GM18951 (cell line): ENCODE results near the gene PICK1.
"Not testable (repeated sequence)": the region's sequence is repeated elsewhere in the genome, so short reads cannot be mapped to it uniquely, and the experiment has no call there.

Source experiments
- POLR2A ChIP-seq: IDR thresholded peaks from 4 replicates; pipeline ENCODE4 v1.6.1; 2011; ENCODE audit warnings: mild to moderate bottlenecking; ENCODE audit not compliant: insufficient read length, insufficient read depth; ENCODE audit errors: extremely low read depth
- in situ Hi-C: fragments of 300-500 bp; cut with MboI; formaldehyde crosslinking; loops from one replicate; pipeline ENCODE4 v1.12.0; 2022; ENCODE audit warnings: low sequenced_read_pairs, mixed read lengths, inconsistent platforms; ENCODE audit not compliant: unreplicated experiment

Gene PICK1

DNA sequence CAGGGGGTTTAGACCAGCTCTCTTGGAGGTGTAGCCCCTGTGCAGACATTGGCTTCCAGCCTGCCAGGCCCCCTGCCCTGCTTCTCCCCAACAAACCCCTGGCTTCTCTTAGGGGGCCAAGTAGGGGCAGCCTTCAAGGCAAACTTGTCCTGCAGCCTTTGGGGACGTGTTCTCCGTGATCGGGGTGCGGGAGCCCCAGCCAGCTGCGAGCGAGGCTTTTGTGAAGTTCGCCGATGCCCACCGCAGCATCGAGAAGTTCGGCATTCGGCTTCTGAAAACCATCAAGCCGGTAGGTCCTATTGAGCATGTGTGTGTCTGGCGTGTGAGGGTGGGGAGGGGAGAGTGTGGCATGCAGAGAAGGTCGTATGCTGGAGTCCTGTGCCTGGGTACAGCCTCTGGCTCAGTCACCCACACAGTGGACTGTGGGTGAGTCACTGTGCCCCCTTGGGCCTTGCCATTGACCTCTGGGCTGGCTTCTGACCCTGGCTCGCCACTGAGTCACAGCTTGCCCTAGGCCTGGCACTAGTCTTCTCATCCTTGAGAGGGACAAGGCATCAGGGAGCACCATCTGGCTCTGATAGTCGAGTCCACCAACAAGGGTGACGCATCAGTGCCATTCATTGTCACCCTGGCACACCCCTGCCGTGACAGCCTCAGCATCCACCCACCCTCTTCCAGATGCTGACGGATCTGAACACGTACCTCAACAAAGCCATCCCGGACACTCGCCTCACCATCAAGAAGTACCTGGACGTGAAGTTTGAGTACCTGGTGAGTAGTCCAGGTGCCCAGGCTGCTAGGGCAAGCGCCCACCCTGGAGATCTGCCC, 15.3 kb downstream of the PICK1 start:
- in situ Hi-C loops = no loop called here
- TF ChIP-seq POLR2A = no peak

DNA sequence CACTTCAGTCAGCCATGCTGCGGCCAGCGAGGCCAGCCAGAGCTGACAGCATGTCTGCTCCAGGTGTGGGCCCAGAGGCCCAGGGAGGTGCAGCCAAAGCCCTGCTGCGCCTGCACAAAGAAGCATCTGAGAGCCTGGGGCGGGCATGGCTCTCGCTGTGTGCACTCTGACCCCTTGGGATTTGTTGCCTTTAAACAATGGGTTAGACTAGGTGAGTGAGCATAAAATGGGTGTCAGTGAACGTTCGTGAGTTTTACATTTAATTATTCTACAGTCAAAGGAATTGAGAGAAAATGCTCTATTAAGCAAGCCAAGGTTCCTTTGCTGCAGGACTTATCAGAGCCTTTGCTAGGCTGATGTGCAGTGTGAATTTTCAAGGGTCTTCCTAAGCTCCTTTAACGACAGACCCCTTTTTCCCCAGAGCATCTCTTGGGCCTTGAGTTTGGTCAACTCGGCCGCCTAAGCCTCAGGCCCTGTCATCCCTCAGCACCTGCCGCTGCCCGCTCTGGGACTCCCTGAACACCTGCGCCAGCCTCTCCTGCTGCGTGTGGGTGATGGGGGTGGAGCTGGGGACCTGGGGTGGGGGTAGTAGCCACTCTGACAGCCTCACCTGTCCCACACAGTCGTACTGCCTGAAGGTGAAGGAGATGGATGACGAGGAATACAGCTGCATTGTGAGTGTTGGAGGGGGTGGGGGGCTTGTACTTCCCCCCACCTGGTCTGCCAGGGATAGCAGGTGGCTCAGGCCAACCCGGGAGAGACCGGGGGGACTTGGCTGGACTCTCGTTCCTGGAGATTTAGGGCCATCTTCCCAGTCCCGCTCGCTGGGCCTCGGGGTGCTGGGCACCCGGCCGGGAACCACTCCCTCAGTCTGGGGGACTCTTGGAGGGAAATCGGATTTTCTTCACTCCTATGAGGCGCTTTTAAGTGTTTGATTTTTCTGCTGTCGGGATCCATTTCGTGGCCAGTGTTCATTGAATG, 16.2 kb downstream of the PICK1 start:
- no peak for TF ChIP-seq POLR2A

DNA sequence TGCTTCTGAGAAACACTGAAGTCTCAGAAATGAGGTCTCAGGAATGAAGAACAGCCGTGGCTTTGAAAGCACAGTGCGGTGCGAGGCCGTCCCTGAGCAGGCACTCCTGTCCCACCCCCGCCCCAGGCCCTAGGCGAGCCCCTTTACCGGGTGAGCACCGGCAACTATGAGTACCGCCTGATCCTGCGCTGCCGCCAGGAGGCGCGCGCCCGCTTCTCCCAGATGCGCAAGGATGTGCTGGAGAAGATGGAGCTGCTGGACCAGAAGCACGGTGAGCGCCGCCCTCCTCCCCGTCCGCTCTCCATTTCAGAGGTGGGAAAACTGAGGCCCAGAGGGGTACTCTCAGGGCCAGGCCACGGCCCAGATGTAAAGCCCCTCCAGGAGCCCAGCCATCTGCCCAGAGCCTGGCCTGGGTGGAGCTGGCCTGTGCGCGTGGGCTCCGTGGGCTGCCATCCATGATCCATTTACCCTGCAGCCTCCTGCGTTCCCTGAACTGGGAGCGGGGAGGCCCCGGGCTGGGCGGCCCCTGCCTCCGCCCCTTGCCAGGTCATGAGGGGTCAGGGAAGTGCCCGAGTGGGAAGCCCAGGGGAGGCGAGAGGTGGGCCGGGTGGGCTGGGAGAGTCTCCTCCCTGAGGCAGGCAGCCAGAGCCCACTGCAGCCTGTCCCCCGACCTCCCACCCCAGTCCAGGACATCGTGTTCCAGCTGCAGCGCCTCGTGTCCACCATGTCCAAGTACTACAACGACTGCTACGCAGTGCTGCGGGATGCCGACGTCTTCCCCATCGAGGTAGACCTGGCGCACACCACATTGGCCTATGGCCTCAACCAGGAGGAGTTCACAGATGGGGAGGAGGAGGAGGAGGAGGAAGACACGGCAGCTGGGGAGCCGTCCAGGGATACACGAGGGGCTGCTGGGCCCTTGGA, 17.2 kb downstream of the PICK1 start:
- in situ Hi-C loops = no loop called here
- TF ChIP-seq POLR2A = no peak

More for the DNA sequence above, 16.2 kb downstream of the PICK1 start:
- in situ Hi-C loops = no loop called here

DNA sequence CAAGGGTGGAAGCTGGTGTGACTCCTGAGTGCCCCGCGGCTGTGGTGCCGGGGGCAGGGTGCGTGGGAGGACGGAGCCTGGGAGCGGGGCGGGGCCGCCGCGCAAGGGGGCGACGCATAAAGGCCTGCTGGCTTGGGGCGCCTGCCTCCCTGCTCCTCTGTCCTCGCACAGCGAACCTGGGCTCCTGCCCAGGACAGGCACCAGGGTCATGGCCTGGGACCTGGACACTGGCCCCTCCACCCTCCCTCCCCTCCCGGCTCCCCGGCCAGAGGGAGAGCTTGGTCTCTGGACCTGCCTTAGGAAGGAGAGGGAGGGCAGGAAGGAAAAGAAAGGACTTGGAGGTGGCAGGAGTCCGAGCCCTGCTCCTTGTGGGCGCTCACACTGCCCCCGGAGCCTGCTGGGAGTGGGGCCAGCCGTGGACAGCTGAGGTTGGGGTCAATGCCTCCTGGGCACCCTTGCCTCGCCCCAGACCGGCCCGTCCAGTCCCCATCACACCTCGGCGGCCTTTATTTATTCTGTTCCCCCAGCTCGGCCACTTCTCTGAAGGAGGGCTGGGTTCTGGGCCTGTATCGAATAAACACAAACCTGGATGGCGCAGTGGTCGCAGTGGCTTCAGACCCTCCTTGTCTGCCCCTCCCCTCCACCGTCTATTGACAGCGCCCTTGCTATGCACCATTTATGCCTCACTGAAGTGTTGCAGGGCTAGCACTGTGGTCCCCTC, 18.1 kb downstream of the PICK1 start:
- in situ Hi-C loops = no loop called here
- no peak for TF ChIP-seq POLR2A

GRCh38 chr22:38075961-38076360, 18.8 kb downstream of the PICK1 start:
- TF ChIP-seq POLR2A = no peak
- in situ Hi-C loops = no loop called here

DNA sequence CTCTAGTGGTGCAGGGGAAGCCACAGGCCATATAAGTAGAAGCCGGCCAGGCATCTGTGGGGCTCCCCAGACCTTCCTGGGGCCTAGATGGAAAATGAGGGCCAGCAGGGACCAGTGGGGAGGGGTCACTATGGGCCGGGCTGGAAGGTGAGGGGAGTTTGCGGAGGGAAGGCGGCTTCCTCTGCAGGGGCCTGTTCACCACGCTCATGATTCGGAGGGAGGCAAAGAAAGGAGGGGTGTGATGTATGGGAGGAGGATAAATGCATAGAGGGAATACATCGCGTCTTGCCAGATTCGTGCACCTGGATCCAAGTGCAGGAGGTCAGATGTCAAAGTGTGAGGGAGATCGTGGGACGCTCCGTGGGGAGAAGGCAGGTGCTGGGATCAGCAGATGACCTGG, 19.9 kb downstream of the PICK1 start:
- in situ Hi-C loops = no loop called here
- no peak for TF ChIP-seq POLR2A

GRCh38 chr22:38077595-38077994, 20.4 kb downstream of the PICK1 start:
- TF ChIP-seq POLR2A = no peak
- in situ Hi-C loops = no loop called here

DNA sequence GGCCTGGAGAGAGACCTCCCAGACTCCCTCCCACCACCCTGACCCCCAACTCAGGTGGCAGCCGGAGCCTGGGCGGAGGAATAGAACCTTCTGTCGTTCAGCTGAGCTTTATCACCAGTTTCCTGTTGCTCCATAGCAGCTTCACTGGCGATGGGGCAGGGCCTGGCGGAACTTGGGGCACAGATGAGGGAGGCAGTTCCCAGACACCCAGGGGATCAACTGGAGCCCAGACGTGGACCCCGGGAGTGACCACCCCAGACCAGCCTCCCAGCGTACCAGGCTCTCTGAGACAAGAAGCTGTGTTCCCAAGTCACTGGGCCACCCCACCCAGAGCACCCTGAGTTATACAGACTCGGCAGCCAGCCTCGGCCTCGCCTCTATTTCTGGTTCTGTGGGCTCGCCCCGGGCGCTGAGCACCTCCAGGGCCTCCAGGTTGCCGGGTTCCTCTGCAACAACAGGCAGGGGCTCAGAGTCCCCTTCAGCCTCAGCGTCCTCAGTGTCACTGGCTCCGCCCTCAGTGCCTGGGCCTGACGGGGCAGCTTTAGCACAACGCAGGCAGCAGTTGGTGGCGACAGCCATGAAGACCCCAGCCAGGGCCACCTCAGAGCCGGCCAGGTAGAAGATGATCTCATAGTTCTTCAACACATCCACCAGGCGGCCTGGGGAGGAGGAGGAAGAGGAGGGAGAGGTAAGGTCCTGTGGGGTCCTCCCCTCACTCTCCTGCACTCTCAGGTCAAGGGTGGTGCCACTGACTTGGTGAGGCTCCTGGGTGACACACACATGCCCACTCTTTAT, 21.0 kb downstream of the PICK1 start:
- TF ChIP-seq POLR2A = no peak
- in situ Hi-C loops = no loop called here

DNA sequence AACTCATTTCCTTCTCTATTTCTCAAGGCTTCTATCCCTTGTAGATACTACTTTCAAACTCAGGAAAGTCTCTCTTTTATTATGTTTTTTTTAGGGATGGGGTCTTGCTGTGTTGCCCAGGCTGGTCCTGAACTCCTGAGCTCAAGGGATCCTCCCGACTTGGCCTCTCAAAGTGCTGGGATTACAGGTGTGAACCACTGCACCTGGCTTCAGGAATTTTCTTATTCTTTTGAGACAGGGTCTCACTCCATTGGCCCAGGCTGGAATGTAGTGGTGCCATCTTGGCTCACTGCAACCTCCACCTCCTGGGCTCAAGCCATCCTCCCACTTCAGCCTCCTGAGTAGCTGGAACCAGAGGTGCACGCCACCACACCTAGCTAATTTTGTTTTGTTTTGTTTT, 22.0 kb downstream of the PICK1 start:
- in situ Hi-C loops = not testable (repeated sequence)

- in situ Hi-C loops = no loop called here
- TF ChIP-seq POLR2A = no peak
These were observed 22.6 kb downstream of the PICK1 start for GRCh38 chr22:38079804-38080203.

- in situ Hi-C loops = no loop called here
- no peak for TF ChIP-seq POLR2A
These were observed 23.3 kb downstream of the PICK1 start for GRCh38 chr22:38080474-38080849.
